RWPE2 (cell line): ENCODE data around the gene LTC4S.

Experiments used
- ATAC-seq: fragments of 200-7000 bp; cut with Tn5 transposase; 3 replicates; pipeline ENCODE4 v1.9.1; 2021; ENCODE audit warnings: low read depth
- DNase-seq: peaks from one replicate; pipeline ENCODE4 v3.0.0-alpha.2; 2020; ENCODE audit warnings: low spot score
- H3K27ac ChIP-seq: fragments of 450-650 bp; 2 replicates; pipeline ENCODE4 v1.5.1; 2017; ENCODE audit warnings: mild to moderate bottlenecking; ENCODE audit not compliant: poor library complexity, severe bottlenecking
- H3K27me3 ChIP-seq: fragments of 250-450 bp; sonication (Bioruptor Pico); 2 replicates; pipeline ENCODE4 v1.5.1; 2021; ENCODE audit warnings: mild to moderate bottlenecking, moderate library complexity; ENCODE audit not compliant: insufficient read depth, poor library complexity, severe bottlenecking
- H3K36me3 ChIP-seq: fragments of 250-450 bp; sonication (Bioruptor Pico); 2 replicates; pipeline ENCODE4 v1.5.1; 2020; ENCODE audit warnings: low read depth, mild to moderate bottlenecking, moderate library complexity
- H3K4me1 ChIP-seq: fragments of 250-450 bp; sonication (Bioruptor Pico); 2 replicates; pipeline ENCODE4 v1.5.1; 2021; ENCODE audit warnings: mild to moderate bottlenecking, moderate library complexity; ENCODE audit not compliant: insufficient read depth, poor library complexity, severe bottlenecking
- H3K4me3 ChIP-seq: fragments of 250-450 bp; sonication (Bioruptor Pico); 2 replicates; pipeline ENCODE4 v1.5.1; 2021; ENCODE audit warnings: mild to moderate bottlenecking, moderate library complexity; ENCODE audit not compliant: severe bottlenecking
- H3K9me3 ChIP-seq: fragments of 250-450 bp; sonication (Bioruptor Pico); 2 replicates; pipeline ENCODE4 v1.5.1; 2021; ENCODE audit warnings: mild to moderate bottlenecking, moderate library complexity; ENCODE audit not compliant: severe bottlenecking
- CTCF ChIP-seq: fragments of 450-650 bp; IDR thresholded peaks from one replicate; pipeline ENCODE4 v1.5.1; 2017; ENCODE audit warnings: mild to moderate bottlenecking, moderate library complexity; ENCODE audit not compliant: poor library complexity, severe bottlenecking

Gene LTC4S

GRCh38 chr5:179841621-179842020 is 47.8 kb downstream of the LTC4S start:
- no peak for ATAC-seq
- no peaks in the 10 kb centered on the region for H3K4me1 ChIP-seq
- no peaks in the 10 kb centered on the region for H3K9me3 ChIP-seq
- no peak for DNase-seq
- peaks cover 55% of the 10 kb centered on the region for H3K36me3 ChIP-seq
- no peak overlapping the region for H3K27ac ChIP-seq
- H3K27me3 ChIP-seq, result no peaks in the 10 kb centered on the region
- H3K4me3 ChIP-seq, result no peak overlapping the region
- no peak for TF ChIP-seq CTCF
